K562 (cell line): ENCODE results near the gene ZNF189. TPM values are rescaled to one million over a fixed set of nuclear protein-coding genes. Genes with fewer than 3 reads are reported as not detected.

Experiments used
- ATAC-seq: fragments of 200-7000 bp; cut with Tn5 transposase; 3 replicates; pipeline ENCODE4 v1.9.1; 2020; ENCODE audit warnings: moderate library complexity
- BruUV-seq: library from RNA; stranded (reverse); fragments of 400-500 nt; replicated peaks from 2 replicates; lab custom pipeline; 2021; lab: Mats Ljungman, UMichigan
- CTCF ChIA-PET: fragments of 300-600 bp; formaldehyde crosslinking; extraction: SDS; loops from one replicate; lab custom pipeline; 2021; ENCODE audit warnings: low intra/inter-chr PET ratio; lab: Yijun Ruan, JAX
- POLR2A ChIA-PET: fragments of 300-600, 350-650 bp; sonication (Branson Sonifier 250); formaldehyde crosslinking; extraction: SDS; loops from one replicate; lab custom pipeline; 2021; ENCODE audit warnings: antibody characterized with exemption, inconsistent platforms; lab: Yijun Ruan, JAX
- DNase-seq, 4 experiments: peaks; one replicate each; pipeline versions ENCODE4 v3.0.0 to v3.0.0-alpha.2; 2011 to 2018; ENCODE audit warnings: low spot score in 3 of 4, mixed read lengths in 3 of 4; ENCODE audit errors: extremely low read depth in 1 of 4
- FAIRE-seq: peaks from 2 replicates; lab custom pipeline; 2011; peaks lifted over from hg19 to GRCh38; lab: Jason Lieb, UNC
- H2AFZ ChIP-seq: 2 replicates; pipeline ENCODE4 v1.6.0; 2011; ENCODE audit warnings: low read depth, low read length, control low read depth, inconsistent platforms
- H3K27ac ChIP-seq: fragments of 200-600 bp; 3 replicates; pipeline ENCODE4 v1.8.0; 2011; ENCODE audit warnings: low read depth, mild to moderate bottlenecking, control low read depth, inconsistent platforms, low read length, moderate library complexity, mixed read lengths; ENCODE audit errors: extremely low read depth
- H3K27me3 ChIP-seq, 2 experiments: fragments of 300-600 bp in 1 of 2; 2 replicates in 1 of 2; 3 replicates in 1 of 2; pipeline versions ENCODE4 v1.6.0 to v1.8.0; 2011; ENCODE audit warnings: inconsistent platforms in 2 of 2, low read length in 2 of 2, mild to moderate bottlenecking in 1 of 2, mixed read lengths in 1 of 2, moderate library complexity in 1 of 2; ENCODE audit not compliant: control insufficient read depth in 2 of 2, insufficient read depth in 2 of 2
- H3K36me3 ChIP-seq: fragments of 300-600 bp; 3 replicates; pipeline ENCODE4 v1.8.0; 2011; ENCODE audit warnings: mild to moderate bottlenecking, low read length, inconsistent platforms; ENCODE audit not compliant: control insufficient read depth, insufficient read depth
- H3K4me1 ChIP-seq, 2 experiments: fragments of 200-600 bp in 1 of 2; replicated peaks in 1 of 2; 2 replicates in 1 of 2; 3 replicates in 1 of 2; pipeline versions ENCODE4 v1.5.1 to v1.8.0; 2011; ENCODE audit warnings: inconsistent platforms in 2 of 2, low read length in 2 of 2, mild to moderate bottlenecking in 1 of 2, mixed read lengths in 1 of 2, moderate library complexity in 1 of 2; ENCODE audit not compliant: control insufficient read depth in 2 of 2, insufficient read depth in 2 of 2
- H3K4me2 ChIP-seq: 2 replicates; pipeline ENCODE4 v1.6.1; 2011; ENCODE audit warnings: low read length, control low read depth, inconsistent platforms, mixed read lengths; ENCODE audit not compliant: insufficient read depth
- H3K4me3 ChIP-seq: fragments of 200-600 bp; sonication (generic), shearing (Covaris generic); 2 replicates; pipeline ENCODE4 v1.5.1; 2016; ENCODE audit warnings: control low read depth, inconsistent platforms
- H3K79me2 ChIP-seq: fragments of 200-600 bp; 3 replicates; pipeline ENCODE4 v1.8.0; 2011; ENCODE audit warnings: low read length, inconsistent platforms; ENCODE audit not compliant: control insufficient read depth, insufficient read depth
- H3K9ac ChIP-seq, 2 experiments: 2 replicates each; pipeline versions ENCODE4 v1.6.0 to v1.6.1; 2011; ENCODE audit warnings: low read depth in 2 of 2, low read length in 2 of 2, control low read depth in 1 of 2, inconsistent platforms in 1 of 2, mild to moderate bottlenecking in 1 of 2, mixed read lengths in 1 of 2; ENCODE audit not compliant: insufficient read depth in 1 of 2
- H3K9me1 ChIP-seq: one replicate; pipeline ENCODE4 v1.6.0; 2011; ENCODE audit warnings: inconsistent platforms, mild to moderate bottlenecking, low read length, moderate library complexity; ENCODE audit not compliant: control insufficient read depth, insufficient read depth
- H3K9me3 ChIP-seq: replicated peaks from 2 replicates; pipeline ENCODE4 v1.5.1; 2011; ENCODE audit warnings: low read depth, low read length, inconsistent platforms; ENCODE audit not compliant: control insufficient read depth, insufficient read depth
- H4K20me1 ChIP-seq: replicated peaks from 2 replicates; pipeline ENCODE4 v1.6.1; 2011; ENCODE audit warnings: low read length, inconsistent platforms, mixed read lengths; ENCODE audit not compliant: control insufficient read depth, insufficient read depth
- C11orf30 ChIP-seq: fragments of 450-650 bp; IDR thresholded peaks from 2 replicates; pipeline ENCODE4 v1.6.1; 2016; ENCODE audit warnings: low read depth, mild to moderate bottlenecking
- CBFA2T3 ChIP-seq: fragments of 450-650 bp; IDR thresholded peaks from 2 replicates; pipeline ENCODE4 v1.6.1; 2017
- GABPA ChIP-seq: fragments of 200-800 bp; sonication (Bioruptor generic); conservative IDR thresholded peaks from 2 replicates; pipeline ENCODE4 v1.6.1; 2016; ENCODE audit warnings: low read depth, missing genetic modification characterization, missing compliant biosample characterization
- KLF16 ChIP-seq: IDR thresholded peaks from 2 replicates; pipeline ENCODE4 v1.6.1; 2016; ENCODE audit warnings: antibody characterized with exemption
- MAFK ChIP-seq: IDR thresholded peaks from 2 replicates; pipeline ENCODE4 v1.6.1; 2011; ENCODE audit warnings: low read length, improper control_type of control experiment
- MEF2A ChIP-seq: IDR thresholded peaks from 2 replicates; pipeline ENCODE4 v1.6.1; 2011; ENCODE audit warnings: low read depth, mild to moderate bottlenecking, low read length, moderate library complexity; ENCODE audit not compliant: control insufficient read depth
- TCFL5 ChIP-seq: fragments of 250-450 bp; sonication (Bioruptor Pico); conservative IDR thresholded peaks from 2 replicates; pipeline ENCODE4 v1.6.1; 2021; ENCODE audit warnings: mild to moderate bottlenecking, moderate library complexity, matching md5 sums
- ZNF695 ChIP-seq: fragments of 450-650 bp; formaldehyde crosslinking; IDR thresholded peaks from 2 replicates; pipeline ENCODE4 v1.4.0; 2020; ENCODE audit warnings: mild to moderate bottlenecking, moderate library complexity
- WGBS: fragments of 100-300 bp; shearing (Covaris generic); methylation state at CpG from one replicate; pipeline ENCODE4 v1.1.6; 2016; ENCODE audit warnings: low coverage, mixed read lengths; ENCODE audit not compliant: insufficient coverage; ENCODE audit errors: missing lambda C conversion rate; 5-methylcytosine and 5-hydroxymethylcytosine counted together
- in situ Hi-C: fragments of 300-500 bp; cut with MboI; formaldehyde crosslinking; loops from 4 replicates; pipeline ENCODE4 v1.15.0; 2018; ENCODE audit warnings: inconsistent platforms, mixed read lengths
- intact Hi-C: fragments of 100-400 bp; cut with micrococcal nuclease; formaldehyde crosslinking; loops from 2 replicates; pipeline ENCODE4 v1.14.2; 2022
- polyA plus RNA-seq, 8 experiments: library from polyadenylated mRNA; depleted of rRNA in 4 of 8; stranded (reverse) in 5 of 8; unstranded in 3 of 8; fragments of >200 nt; fragmentation: Nextera tagmentation in 2 of 8; fragmentation: Illumina TruSeq in 1 of 8; extraction: Ambion mirVana in 2 of 8; extraction: Trizol in 1 of 8; gene quantifications; 2 replicates each; pipeline versions ENCODE4 v1.2.1 to v1.2.3, GENCODE V29; 2011 to 2014; ENCODE audit warnings: inconsistent platforms in 1 of 8, missing spikeins in 1 of 8
- total RNA-seq, 7 experiments: library from RNA; depleted of rRNA in 6 of 7; stranded (reverse); fragments of >200 nt in 6 of 7; fragmentation: Illumina TruSeq in 2 of 7; extraction: Trizol in 2 of 7; gene quantifications; 2 replicates each; pipeline versions ENCODE4 v1.2.1 to v1.2.3, GENCODE V29; 2011 to 2021; ENCODE audit warnings: low replicate concordance in 1 of 7
- TF ChIP-seq, protein P1 (sequence below): sonication (generic); formaldehyde crosslinking; IDR thresholded peaks from 2 replicates; pipeline ENCODE4 v1.8.0; 2022; ENCODE audit warnings: missing genetic modification reagents, mild to moderate bottlenecking, borderline replicate concordance
- TF ChIP-seq, protein P2 (sequence below), 2 experiments: fragments of 450-650 bp; formaldehyde crosslinking in 1 of 2; IDR thresholded peaks; 2 replicates each; pipeline versions ENCODE4 v1.4.0 to v1.6.1; 2014 to 2020; ENCODE audit warnings: mild to moderate bottlenecking in 2 of 2, borderline replicate concordance in 1 of 2, low read depth in 1 of 2
- TF ChIP-seq, protein P3 (sequence below): fragments of 450-650 bp; IDR thresholded peaks from 2 replicates; pipeline ENCODE4 v1.6.1; 2016; ENCODE audit warnings: antibody characterized with exemption

The ZNF189 gene
- total and polyA plus RNA-seq, 9 of the 15 experiments (the other 6 are each of a cell fraction or from before 2014, with no cell fraction given): 2.4 to 15.3 (median 6.4) TPM

DNA sequence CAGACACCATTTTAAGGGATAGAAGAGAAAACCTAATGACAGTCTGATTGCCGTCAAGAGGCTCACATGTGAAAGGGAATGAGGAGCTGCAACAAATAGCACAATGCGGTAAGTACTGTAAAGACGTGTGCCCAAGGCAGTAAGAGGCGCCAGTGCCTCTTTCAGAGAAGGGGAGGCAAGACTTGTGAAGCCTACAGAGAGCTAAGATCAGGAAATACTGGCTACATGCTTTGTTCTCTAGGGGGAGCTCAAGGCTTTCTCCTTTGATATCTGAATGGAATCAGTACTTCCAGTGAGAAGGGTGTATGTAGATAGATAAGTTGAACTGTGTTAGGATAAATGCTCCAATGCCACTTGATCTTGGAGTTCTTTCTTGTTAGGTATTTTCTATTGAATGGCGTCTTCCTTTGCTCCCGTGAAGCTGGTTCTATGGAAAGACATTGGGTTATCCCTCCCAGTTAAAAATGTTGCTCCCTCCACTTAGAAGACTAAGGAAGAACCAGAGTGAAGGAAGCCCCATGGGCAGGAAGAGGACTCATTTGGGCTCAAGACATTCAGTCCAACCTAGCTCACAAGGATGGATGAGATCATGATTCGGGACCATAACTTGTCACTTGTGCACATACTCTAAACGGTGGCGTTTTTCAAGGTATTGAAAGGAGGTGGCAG, 60.4 kb downstream of the ZNF189 start:
- no peaks in the 10 kb centered on the region for H4K20me1 ChIP-seq
- peak; percentile 67 for FAIRE-seq
- intact Hi-C loops: loop anchor here (1.0 to 10.0 kb wide), 3 partner anchors 71 to 744 kb away; no protein-coding TSS in a partner anchor
- ChIA-PET POLR2A (interaction anchor here (0.6 to 1.0 kb wide), 3 partner anchors 13 to 340 kb away, joined by 3 read pairs; no protein-coding TSS in a partner anchor), CTCF (interaction anchor here (0.8 to 1.9 kb wide), 2 partner anchors 70 to 106 kb away, joined by 3 to 30 read pairs; no protein-coding TSS in a partner anchor)
- H3K36me3 ChIP-seq: no peaks in the 10 kb centered on the region
- no peak overlapping the region for H3K27ac ChIP-seq
- WGBS: 23% methylated on average over 9 of the region's 9 CpGs
- H3K27me3 ChIP-seq: no peaks in the 10 kb centered on the region
- no TSS peak for BruUV-seq
- peak in 3 of 4 experiments; percentile 18 to 70 (median 43) for DNase-seq
- H2AFZ ChIP-seq: peak overlapping the region; percentile 56; the same call in 1 of the 2 replicates
- no peaks in the 10 kb centered on the region for H3K79me2 ChIP-seq
- peak; percentile 92 for ATAC-seq
- no peak overlapping the region for H3K9ac ChIP-seq
- no peaks in the 10 kb centered on the region for H3K9me3 ChIP-seq
- in situ Hi-C loops: no loop called here
- H3K9me1 ChIP-seq: no peaks in the 10 kb centered on the region
- H3K4me2 ChIP-seq: no peak overlapping the region
- peaks cover 0 to 15% of the 10 kb centered on the region in 2 experiments; a peak in 3 of 5 replicates for H3K4me1 ChIP-seq
- no peak overlapping the region for H3K4me3 ChIP-seq
- TF ChIP-seq KLF16: no peak
- TF ChIP-seq, protein P1, sequence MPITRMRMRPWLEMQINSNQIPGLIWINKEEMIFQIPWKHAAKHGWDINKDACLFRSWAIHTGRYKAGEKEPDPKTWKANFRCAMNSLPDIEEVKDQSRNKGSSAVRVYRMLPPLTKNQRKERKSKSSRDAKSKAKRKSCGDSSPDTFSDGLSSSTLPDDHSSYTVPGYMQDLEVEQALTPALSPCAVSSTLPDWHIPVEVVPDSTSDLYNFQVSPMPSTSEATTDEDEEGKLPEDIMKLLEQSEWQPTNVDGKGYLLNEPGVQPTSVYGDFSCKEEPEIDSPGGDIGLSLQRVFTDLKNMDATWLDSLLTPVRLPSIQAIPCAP (CRISPR knock-in tag): no peak
- TF ChIP-seq MEF2A: no peak
- no peak for TF ChIP-seq ZNF695 (CRISPR knock-in tag)
- no peak for TF ChIP-seq TCFL5 (CRISPR knock-in tag)
- TF ChIP-seq, protein P2, sequence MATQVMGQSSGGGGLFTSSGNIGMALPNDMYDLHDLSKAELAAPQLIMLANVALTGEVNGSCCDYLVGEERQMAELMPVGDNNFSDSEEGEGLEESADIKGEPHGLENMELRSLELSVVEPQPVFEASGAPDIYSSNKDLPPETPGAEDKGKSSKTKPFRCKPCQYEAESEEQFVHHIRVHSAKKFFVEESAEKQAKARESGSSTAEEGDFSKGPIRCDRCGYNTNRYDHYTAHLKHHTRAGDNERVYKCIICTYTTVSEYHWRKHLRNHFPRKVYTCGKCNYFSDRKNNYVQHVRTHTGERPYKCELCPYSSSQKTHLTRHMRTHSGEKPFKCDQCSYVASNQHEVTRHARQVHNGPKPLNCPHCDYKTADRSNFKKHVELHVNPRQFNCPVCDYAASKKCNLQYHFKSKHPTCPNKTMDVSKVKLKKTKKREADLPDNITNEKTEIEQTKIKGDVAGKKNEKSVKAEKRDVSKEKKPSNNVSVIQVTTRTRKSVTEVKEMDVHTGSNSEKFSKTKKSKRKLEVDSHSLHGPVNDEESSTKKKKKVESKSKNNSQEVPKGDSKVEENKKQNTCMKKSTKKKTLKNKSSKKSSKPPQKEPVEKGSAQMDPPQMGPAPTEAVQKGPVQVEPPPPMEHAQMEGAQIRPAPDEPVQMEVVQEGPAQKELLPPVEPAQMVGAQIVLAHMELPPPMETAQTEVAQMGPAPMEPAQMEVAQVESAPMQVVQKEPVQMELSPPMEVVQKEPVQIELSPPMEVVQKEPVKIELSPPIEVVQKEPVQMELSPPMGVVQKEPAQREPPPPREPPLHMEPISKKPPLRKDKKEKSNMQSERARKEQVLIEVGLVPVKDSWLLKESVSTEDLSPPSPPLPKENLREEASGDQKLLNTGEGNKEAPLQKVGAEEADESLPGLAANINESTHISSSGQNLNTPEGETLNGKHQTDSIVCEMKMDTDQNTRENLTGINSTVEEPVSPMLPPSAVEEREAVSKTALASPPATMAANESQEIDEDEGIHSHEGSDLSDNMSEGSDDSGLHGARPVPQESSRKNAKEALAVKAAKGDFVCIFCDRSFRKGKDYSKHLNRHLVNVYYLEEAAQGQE (IDR thresholded peaks at IDR 0.05; ENCODE audit: borderline replicate concordance): peak; percentile 61; the same call in 1 of the 2 replicates
- TF ChIP-seq, protein P2 (CRISPR knock-in tag; IDR thresholded peaks at IDR 0.05; ENCODE audit: low read depth): no peak
- no peak for TF ChIP-seq GABPA (tag)
- TF ChIP-seq C11orf30: no peak
- TF ChIP-seq, protein P3, sequence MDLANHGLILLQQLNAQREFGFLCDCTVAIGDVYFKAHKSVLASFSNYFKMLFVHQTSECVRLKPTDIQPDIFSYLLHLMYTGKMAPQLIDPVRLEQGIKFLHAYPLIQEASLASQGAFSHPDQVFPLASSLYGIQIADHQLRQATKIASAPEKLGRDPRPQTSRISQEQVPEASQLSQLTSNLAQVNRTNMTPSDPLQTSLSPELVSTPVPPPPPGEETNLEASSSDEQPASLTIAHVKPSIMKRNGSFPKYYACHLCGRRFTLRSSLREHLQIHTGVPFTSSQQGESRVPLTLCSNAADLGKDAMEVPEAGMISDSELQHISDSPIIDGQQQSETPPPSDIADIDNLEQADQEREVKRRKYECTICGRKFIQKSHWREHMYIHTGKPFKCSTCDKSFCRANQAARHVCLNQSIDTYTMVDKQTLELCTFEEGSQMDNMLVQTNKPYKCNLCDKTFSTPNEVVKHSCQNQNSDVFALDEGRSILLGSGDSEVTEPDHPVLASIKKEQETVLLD: no peak
- TF ChIP-seq MAFK: no peak
- TF ChIP-seq CBFA2T3: peak; percentile 7; the same call in 1 of the 2 replicates
